HUES6 (cell line): Measurements from ENCODE around the gene KCNJ14.

ENCODE experiments used
- H3K27ac ChIP-seq: 2 replicates; pipeline ENCODE4 v1.7.0; 2013; ENCODE audit warnings: low read depth, mild to moderate bottlenecking, low read length, inconsistent platforms
- H3K27me3 ChIP-seq: 2 replicates; pipeline ENCODE4 v1.6.1; 2013; ENCODE audit warnings: low read length; ENCODE audit not compliant: control insufficient read depth, insufficient read depth
- H3K36me3 ChIP-seq: 2 replicates; pipeline ENCODE4 v1.6.1; 2013; ENCODE audit warnings: low read length; ENCODE audit not compliant: control insufficient read depth, insufficient read depth
- H3K4me1 ChIP-seq: 2 replicates; pipeline ENCODE4 v1.6.1; 2013; ENCODE audit warnings: low read length; ENCODE audit not compliant: control insufficient read depth, insufficient read depth
- H3K4me3 ChIP-seq: 2 replicates; pipeline ENCODE4 v1.5.1; 2013; ENCODE audit warnings: low read depth, low read length
- H3K9ac ChIP-seq: one replicate; pipeline ENCODE4 v1.6.1; 2013; ENCODE audit warnings: mild to moderate bottlenecking, low read length
- H3K9me3 ChIP-seq: 2 replicates; pipeline ENCODE4 v1.6.1; 2013; ENCODE audit warnings: low read depth, low read length; ENCODE audit not compliant: control insufficient read depth, insufficient read depth

The KCNJ14 gene

DNA sequence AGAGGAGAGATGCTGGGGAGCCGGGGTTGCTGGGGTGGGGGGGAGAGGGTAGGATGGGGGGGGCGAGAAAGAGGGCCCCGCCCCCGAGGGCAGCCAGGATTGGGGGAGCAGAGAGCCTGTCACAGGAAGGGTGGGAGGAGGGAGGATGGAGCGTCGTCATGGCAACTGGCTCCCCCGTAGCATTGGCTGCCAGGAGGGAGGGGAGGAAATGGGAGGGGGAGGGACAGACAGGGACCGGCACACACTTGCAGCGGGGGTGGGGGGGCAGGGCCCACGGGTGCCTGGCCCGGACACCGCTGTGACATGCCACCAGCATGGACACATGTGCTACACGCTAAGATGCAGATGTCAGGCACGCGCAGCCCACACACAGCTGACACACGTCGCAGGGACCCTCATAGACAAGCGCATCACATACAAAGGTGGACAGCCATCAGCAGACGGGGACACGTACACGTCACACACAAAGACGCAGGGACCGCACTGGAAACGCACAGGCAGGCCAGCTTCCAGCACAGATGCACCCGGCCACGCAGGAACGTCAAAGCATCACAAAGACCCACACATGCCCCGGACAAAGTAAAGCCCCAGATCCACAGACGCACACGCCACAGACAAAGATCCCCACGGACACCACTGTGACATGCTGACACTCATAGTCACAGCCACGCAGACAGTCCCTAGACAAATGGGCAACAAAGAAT, 56.6 kb downstream of the KCNJ14 start, which contains the start of gene LMTK3:
Gene LMTK3, minus strand, starts transcription at position 36 of the 704 bp plus-strand sequence. CDS start 259 bp downstream, outside the sequence.
- Histone ChIP-seq H3K27ac (no peak within 1 kb of the TSS), H3K27me3 (peaks cover 24% of the 10 kb centered on the region), H3K36me3 (no peaks in the 10 kb centered on the region), H3K9me3 (no peaks in the 10 kb centered on the region), H3K9ac (no peak within 1 kb of the TSS), H3K4me1 (peaks cover 4% of the 10 kb centered on the region), H3K4me3 (peak within 1 kb of the TSS; percentile 62)

DNA sequence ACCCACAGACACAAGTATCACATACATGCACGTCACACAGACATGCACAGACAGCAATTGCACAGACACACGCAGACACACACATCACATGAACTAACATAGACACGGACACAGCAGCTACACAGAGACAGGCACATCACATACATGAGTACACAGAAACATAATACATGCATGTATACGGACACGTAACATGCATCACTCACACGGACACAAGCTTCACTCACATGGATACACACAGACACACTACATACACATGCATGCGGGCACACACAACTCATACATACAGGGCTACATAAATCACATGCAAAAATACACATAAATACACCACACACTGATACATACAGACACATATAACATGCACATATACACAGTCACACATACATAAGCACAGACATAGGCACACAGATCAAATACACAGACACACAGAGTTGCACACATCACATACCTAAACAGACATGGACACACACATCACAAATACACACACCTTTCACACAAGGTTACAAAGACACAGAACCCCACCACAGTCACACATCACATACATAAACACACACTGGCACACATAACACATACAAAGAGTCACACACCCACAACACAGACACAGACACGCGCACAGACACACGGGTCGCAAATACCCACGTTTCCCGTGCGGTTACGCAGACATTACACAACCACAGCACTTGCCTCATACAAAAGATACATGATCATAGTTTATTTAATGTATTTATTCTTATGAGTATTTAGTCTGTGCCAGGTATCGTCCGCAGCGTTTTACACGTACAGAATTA, 57.3 kb downstream of the KCNJ14 start:
- no peaks in the 10 kb centered on the region for H3K36me3 ChIP-seq
- no peak overlapping the region for H3K27ac ChIP-seq
- peak overlapping the region; percentile 73 for H3K4me3 ChIP-seq
- peaks cover 24% of the 10 kb centered on the region for H3K27me3 ChIP-seq
- H3K4me1 ChIP-seq = peaks cover 4% of the 10 kb centered on the region
- H3K9ac ChIP-seq = no peak overlapping the region
- H3K9me3 ChIP-seq = no peaks in the 10 kb centered on the region

DNA sequence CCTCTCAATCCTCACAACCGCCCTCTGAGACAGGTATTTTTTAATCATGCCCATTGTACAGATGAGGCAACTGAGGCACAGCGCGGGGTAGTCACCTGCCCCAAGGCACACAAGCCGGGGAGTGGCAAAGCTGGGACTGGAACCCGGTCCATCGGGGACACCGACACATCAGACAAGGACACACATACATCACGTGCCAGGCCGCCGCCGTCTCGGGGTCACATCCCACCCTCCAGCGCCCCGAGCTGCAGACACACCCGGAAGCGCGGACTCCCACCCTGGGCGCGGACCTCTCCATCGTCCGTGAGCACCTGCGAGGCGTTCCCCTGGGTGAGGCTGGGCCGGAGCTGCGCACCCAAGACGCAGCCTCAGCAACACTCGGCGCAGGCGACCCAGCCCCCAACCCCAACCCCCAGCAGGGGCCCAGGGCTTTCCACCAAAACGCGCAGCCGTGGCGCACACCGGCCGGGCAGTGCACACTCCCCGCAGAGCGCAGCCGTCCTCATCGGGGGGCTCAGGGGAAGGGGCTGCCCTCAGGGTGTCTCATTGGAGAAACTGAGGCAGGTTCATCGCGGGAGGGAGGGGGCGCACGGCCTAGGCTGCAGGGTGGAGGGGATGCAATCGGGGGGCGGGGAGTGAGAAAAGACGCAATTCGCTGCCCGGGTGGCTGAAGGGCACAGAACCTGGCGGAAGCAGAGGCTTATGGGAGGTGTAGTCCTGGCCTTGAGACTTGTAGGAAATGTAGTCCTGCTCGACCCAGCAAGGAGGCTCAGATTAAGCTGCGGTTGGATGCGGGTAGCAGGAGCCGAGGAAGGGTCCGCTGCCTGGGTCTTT, 58.1 kb downstream of the KCNJ14 start:
- peak overlapping the region; percentile 73 for H3K4me3 ChIP-seq
- peaks cover 4% of the 10 kb centered on the region for H3K4me1 ChIP-seq
- peaks cover 24% of the 10 kb centered on the region for H3K27me3 ChIP-seq
- H3K9me3 ChIP-seq = no peaks in the 10 kb centered on the region
- H3K36me3 ChIP-seq = no peaks in the 10 kb centered on the region
- no peak overlapping the region for H3K27ac ChIP-seq
- H3K9ac ChIP-seq = peak overlapping the region; percentile 31

- Histone ChIP-seq H3K4me3 (peak overlapping the region; percentile 73), H3K27me3 (peaks cover 24% of the 10 kb centered on the region), H3K9me3 (no peaks in the 10 kb centered on the region), H3K36me3 (no peaks in the 10 kb centered on the region), H3K9ac (no peak overlapping the region), H3K27ac (no peak overlapping the region), H3K4me1 (peaks cover 4% of the 10 kb centered on the region)
These were observed 58.7 kb downstream of the KCNJ14 start for GRCh38 chr19:48514123-48514458.

DNA sequence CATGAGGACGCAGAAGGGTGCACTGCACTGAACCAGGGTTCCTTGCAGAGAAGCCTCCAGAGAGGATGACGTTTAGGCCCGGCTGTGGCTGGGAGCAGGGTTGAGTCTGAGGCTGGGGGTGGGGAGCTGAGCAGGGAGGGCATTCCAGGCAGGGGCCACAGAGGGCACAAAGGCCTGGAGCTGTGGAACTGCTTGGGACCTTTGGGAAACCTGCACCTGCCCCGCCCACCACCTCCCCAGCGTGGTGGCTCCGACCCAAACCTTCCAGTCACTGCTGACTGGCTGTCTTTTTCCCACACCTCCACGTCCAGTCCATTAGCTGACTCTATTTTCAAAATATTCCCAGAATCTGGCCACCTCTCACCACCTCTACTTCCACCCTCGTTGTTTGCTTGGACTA, 61.2 kb downstream of the KCNJ14 start:
- H3K36me3 ChIP-seq = no peaks in the 10 kb centered on the region
- no peaks in the 10 kb centered on the region for H3K9me3 ChIP-seq
- H3K4me1 ChIP-seq = peaks cover 4% of the 10 kb centered on the region
- H3K27ac ChIP-seq = no peak overlapping the region
- peaks cover 19% of the 10 kb centered on the region for H3K27me3 ChIP-seq
- H3K9ac ChIP-seq = no peak overlapping the region
- no peak overlapping the region for H3K4me3 ChIP-seq
